HG03175 (cell line): ENCODE data around the gene TSPAN18.

Source experiments
- ATAC-seq: cut with Tn5 transposase; IDR thresholded peaks from one replicate; pipeline ENCODE4 v1.9.1; 2021; ENCODE audit warnings: mild to moderate bottlenecking, moderate library complexity; ENCODE audit not compliant: unreplicated experiment

TSPAN18 gene

GRCh38 chr11:44737245-44738085, 10.7 kb downstream of the TSPAN18 start:
- ATAC-seq, result no peak

- ATAC-seq, result no peak
Measured at GRCh38 chr11:44738791-44739190, 12.0 kb downstream of the TSPAN18 start.

GRCh38 chr11:44740967-44741366, 14.2 kb downstream of the TSPAN18 start:
- ATAC-seq, result no peak

- ATAC-seq, result no peak
Measured at GRCh38 chr11:44741976-44742375, 15.2 kb downstream of the TSPAN18 start.

- no peak for ATAC-seq
Measured at GRCh38 chr11:44742508-44743246, 15.9 kb downstream of the TSPAN18 start.

- no peak for ATAC-seq
Measured at GRCh38 chr11:44743326-44743725, 16.6 kb downstream of the TSPAN18 start.

- no peak for ATAC-seq
Measured at GRCh38 chr11:44743959-44744557, 17.3 kb downstream of the TSPAN18 start.

- no peak for ATAC-seq
Measured at GRCh38 chr11:44746894-44747293, 20.1 kb downstream of the TSPAN18 start.

GRCh38 chr11:44747316-44747715, 20.6 kb downstream of the TSPAN18 start:
- ATAC-seq, result no peak

GRCh38 chr11:44747836-44748235, 21.1 kb downstream of the TSPAN18 start:
- ATAC-seq, result no peak

GRCh38 chr11:44748606-44749005, 21.8 kb downstream of the TSPAN18 start:
- no peak for ATAC-seq

GRCh38 chr11:44749189-44749588, 22.4 kb downstream of the TSPAN18 start:
- no peak for ATAC-seq

- no peak for ATAC-seq
Measured at GRCh38 chr11:44750551-44751465, 24.0 kb downstream of the TSPAN18 start.

- ATAC-seq, result no peak
Measured at GRCh38 chr11:44752300-44752699, 25.5 kb downstream of the TSPAN18 start.

- no peak for ATAC-seq
Measured at GRCh38 chr11:44752713-44753112, 26.0 kb downstream of the TSPAN18 start.

GRCh38 chr11:44753961-44754645, 27.3 kb downstream of the TSPAN18 start:
- no peak for ATAC-seq

GRCh38 chr11:44754876-44755555, 28.3 kb downstream of the TSPAN18 start:
- no peak for ATAC-seq

GRCh38 chr11:44755556-44756523, 29.1 kb downstream of the TSPAN18 start:
- no peak for ATAC-seq
